Esophagus squamous epithelium (tissue), 5 donors: ENCODE data around the gene TTC39B. TPM values are rescaled to one million over a fixed set of nuclear protein-coding genes. Genes with fewer than 3 reads are reported as not detected.

Experiments used
- DNase-seq: peaks from one replicate; lab custom pipeline; 2025; lab: John Stamatoyannopoulos, UW
- H3K27ac ChIP-seq, 4 donors: fragments of 200-600 bp; sonication (generic); one replicate each; pipeline ENCODE4 v1.5.1; 2016 to 2019; ENCODE audit warnings: mild to moderate bottlenecking in 1 of 4
- H3K27me3 ChIP-seq, 4 donors: fragments of 200-600 bp; sonication (generic); 1 replicate in 3 of 4; 2 replicates in 1 of 4; pipeline versions ENCODE4 v1.5.1 to v1.6.0; 2017 to 2021; ENCODE audit warnings: antibody characterized with exemption in 1 of 4
- H3K36me3 ChIP-seq, 3 donors: fragments of 200-600 bp; sonication (generic); one replicate each; pipeline ENCODE4 v1.5.1; 2016 to 2019
- H3K4me1 ChIP-seq, 3 donors: fragments of 200-600 bp; sonication (generic); one replicate each; pipeline ENCODE4 v1.5.1; 2017 to 2019
- H3K4me3 ChIP-seq, 4 donors: fragments of 200-600 bp; sonication (generic); 1 replicate in 3 of 4; 2 replicates in 1 of 4; pipeline ENCODE4 v1.5.1; 2016 to 2019; ENCODE audit warnings: mild to moderate bottlenecking in 2 of 4, moderate library complexity in 1 of 4
- H3K9me3 ChIP-seq, 3 donors: fragments of 200-600 bp; sonication (generic); one replicate each; pipeline ENCODE4 v1.5.1; 2016 to 2019
- POLR2A ChIP-seq, 4 donors: fragments of 450-650 bp; IDR thresholded peaks; one replicate each; pipeline ENCODE4 v1.6.1; 2017; ENCODE audit warnings: antibody characterized with exemption in 4 of 4, mild to moderate bottlenecking in 4 of 4, moderate library complexity in 3 of 4
- WGBS, 2 donors: methylation state at CpG; one replicate each; pipeline ENCODE4 v1.1.5; 2018; 5-methylcytosine and 5-hydroxymethylcytosine counted together
- intact Hi-C: fragments of 100-400 bp; cut with DNase I; formaldehyde crosslinking; loops from one replicate; pipeline ENCODE4 v1.15.0; 2022
- total RNA-seq, 4 donors: library from RNA; depleted of rRNA; stranded (reverse); fragments of >200 nt; gene quantifications; one replicate each; pipeline ENCODE4 v1.1.0, GENCODE V29; 2016
- TF ChIP-seq, protein P1 (sequence below), 6 experiments: fragments of 450-650 bp in 4 of 6; fragments of 200-600 bp in 2 of 6; sonication (generic) in 2 of 6; IDR thresholded peaks; one replicate each; pipeline ENCODE4 v1.5.1; 2016 to 2019; ENCODE audit warnings: antibody characterized with exemption in 6 of 6, mild to moderate bottlenecking in 4 of 6, moderate library complexity in 4 of 6
- donor health status: DM: yes; HTN: yes; CAD: no.

TTC39B gene
- total RNA-seq, 4 donors from 2014 or later: 15.8 to 24.3 (median 17.5) TPM

DNA sequence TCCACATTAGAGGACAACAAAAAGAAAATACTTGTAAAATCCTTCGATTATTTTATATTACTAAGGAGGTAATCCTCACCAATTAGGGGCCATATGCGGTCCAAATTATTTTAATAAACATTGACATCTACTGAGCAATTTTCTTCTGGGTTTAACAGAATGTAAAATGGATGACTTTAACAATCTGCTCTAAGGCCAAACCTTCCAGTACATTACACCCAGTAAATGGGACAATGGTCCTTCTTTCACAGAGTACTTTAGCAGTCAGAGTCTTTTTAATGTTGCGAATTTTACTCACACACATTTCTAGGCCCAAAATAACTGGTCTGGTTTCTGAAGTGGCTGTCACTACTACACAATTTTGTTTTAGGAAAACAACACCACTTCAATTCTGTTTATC, 106.9 kb downstream of the TTC39B start:
- H3K36me3 ChIP-seq: peaks cover 0 to 88% (median 0%) of the 10 kb centered on the region in 3 donors
- TF ChIP-seq, protein P1, sequence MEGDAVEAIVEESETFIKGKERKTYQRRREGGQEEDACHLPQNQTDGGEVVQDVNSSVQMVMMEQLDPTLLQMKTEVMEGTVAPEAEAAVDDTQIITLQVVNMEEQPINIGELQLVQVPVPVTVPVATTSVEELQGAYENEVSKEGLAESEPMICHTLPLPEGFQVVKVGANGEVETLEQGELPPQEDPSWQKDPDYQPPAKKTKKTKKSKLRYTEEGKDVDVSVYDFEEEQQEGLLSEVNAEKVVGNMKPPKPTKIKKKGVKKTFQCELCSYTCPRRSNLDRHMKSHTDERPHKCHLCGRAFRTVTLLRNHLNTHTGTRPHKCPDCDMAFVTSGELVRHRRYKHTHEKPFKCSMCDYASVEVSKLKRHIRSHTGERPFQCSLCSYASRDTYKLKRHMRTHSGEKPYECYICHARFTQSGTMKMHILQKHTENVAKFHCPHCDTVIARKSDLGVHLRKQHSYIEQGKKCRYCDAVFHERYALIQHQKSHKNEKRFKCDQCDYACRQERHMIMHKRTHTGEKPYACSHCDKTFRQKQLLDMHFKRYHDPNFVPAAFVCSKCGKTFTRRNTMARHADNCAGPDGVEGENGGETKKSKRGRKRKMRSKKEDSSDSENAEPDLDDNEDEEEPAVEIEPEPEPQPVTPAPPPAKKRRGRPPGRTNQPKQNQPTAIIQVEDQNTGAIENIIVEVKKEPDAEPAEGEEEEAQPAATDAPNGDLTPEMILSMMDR (IDR thresholded peaks at IDR 0.05): no peak
- no peak for TF ChIP-seq POLR2A (IDR thresholded peaks at IDR 0.05)
- intact Hi-C loops: no loop called here
- no peaks in the 10 kb centered on the region for H3K27me3 ChIP-seq
- H3K4me3 ChIP-seq: no peak overlapping the region
- no peaks in the 10 kb centered on the region for H3K4me1 ChIP-seq
- H3K9me3 ChIP-seq: no peaks in the 10 kb centered on the region
- WGBS, 2 donors: 87 to 95% methylated on average over 3 of the region's 3 CpGs
- no peak for DNase-seq
- H3K27ac ChIP-seq: no peak overlapping the region

DNA sequence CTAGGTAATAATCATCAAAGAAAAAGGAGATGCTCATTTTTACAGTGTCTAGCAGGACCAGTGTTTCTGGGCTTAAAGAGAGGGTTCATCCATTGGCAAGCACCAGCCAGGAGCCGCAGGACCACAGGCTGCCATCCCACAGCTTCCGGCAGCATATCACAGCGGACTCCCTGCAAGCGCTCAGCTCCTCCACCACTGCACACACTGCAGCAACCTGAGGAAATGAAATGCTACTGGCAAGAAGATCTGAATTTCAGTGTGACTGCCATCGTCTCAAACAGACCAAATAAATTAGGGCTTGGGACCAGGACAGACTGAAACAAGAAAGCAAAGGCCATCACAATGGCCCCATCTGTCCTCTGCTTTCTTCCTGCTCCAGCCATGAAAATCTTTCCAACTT, 114.2 kb downstream of the TTC39B start:
- no peaks in the 10 kb centered on the region for H3K4me1 ChIP-seq
- no peaks in the 10 kb centered on the region for H3K9me3 ChIP-seq
- no peak overlapping the region for H3K27ac ChIP-seq
- no peaks in the 10 kb centered on the region for H3K27me3 ChIP-seq
- intact Hi-C loops: loop anchor here (10.0 kb wide), 1 partner anchor 422 kb away; no protein-coding TSS in a partner anchor
- DNase-seq: no peak
- WGBS, 2 donors: 91 to 96% methylated on average over 5 of the region's 5 CpGs
- no peak overlapping the region for H3K4me3 ChIP-seq
- no peak for TF ChIP-seq POLR2A (IDR thresholded peaks at IDR 0.05)
- TF ChIP-seq, protein P1 (IDR thresholded peaks at IDR 0.05): no peak
- peaks cover 0 to 96% (median 4%) of the 10 kb centered on the region in 3 donors for H3K36me3 ChIP-seq

- peaks cover 0 to 100% (median 10%) of the 10 kb centered on the region in 3 donors for H3K36me3 ChIP-seq
- no peaks in the 10 kb centered on the region for H3K9me3 ChIP-seq
- no peak overlapping the region for H3K27ac ChIP-seq
- H3K4me1 ChIP-seq: no peaks in the 10 kb centered on the region
- no peak for DNase-seq
- H3K4me3 ChIP-seq: no peak overlapping the region
- intact Hi-C loops: loop anchor here (10.0 kb wide), 1 partner anchor 423 kb away; no protein-coding TSS in a partner anchor
- TF ChIP-seq, protein P1 (IDR thresholded peaks at IDR 0.05): no peak
- TF ChIP-seq POLR2A (IDR thresholded peaks at IDR 0.05): no peak
- no peaks in the 10 kb centered on the region for H3K27me3 ChIP-seq
Observed at GRCh38 chr9:15191378-15191777, 115.6 kb downstream of the TTC39B start.

- no peaks in the 10 kb centered on the region for H3K27me3 ChIP-seq
Observed at GRCh38 chr9:15189481-15189880, 117.5 kb downstream of the TTC39B start.

GRCh38 chr9:15187589-15187988, 119.4 kb downstream of the TTC39B start:
- intact Hi-C loops: no loop called here
- Histone ChIP-seq H3K27ac (no peak overlapping the region), H3K27me3 (no peaks in the 10 kb centered on the region), H3K4me3 (no peak overlapping the region), H3K4me1 (peaks cover 0 to 5% (median 0%) of the 10 kb centered on the region in 3 donors), H3K36me3 (peaks cover 0 to 88% (median 12%) of the 10 kb centered on the region in 3 donors), H3K9me3 (no peaks in the 10 kb centered on the region)
- 75 to 100% methylated on average over 1 of the region's 1 CpG for WGBS, 2 donors
- no peak for DNase-seq
- TF ChIP-seq POLR2A (IDR thresholded peaks at IDR 0.05): no peak
- TF ChIP-seq, protein P1 (IDR thresholded peaks at IDR 0.05): no peak

More at GRCh38 chr9:15189481-15189880, 117.5 kb downstream of the TTC39B start:
- Histone ChIP-seq H3K27ac (no peak overlapping the region), H3K4me3 (no peak overlapping the region), H3K4me1 (no peaks in the 10 kb centered on the region), H3K9me3 (no peaks in the 10 kb centered on the region), H3K36me3 (peaks cover 0 to 95% (median 12%) of the 10 kb centered on the region in 3 donors)
- no peak for DNase-seq
- WGBS, 2 donors: 70% methylated on average over 7 of the region's 7 CpGs
- intact Hi-C loops: no loop called here
- TF ChIP-seq, protein P1 (IDR thresholded peaks at IDR 0.05): no peak
- no peak for TF ChIP-seq POLR2A (IDR thresholded peaks at IDR 0.05)
